H9 (cell line): ENCODE results near the gene SIN3A. TPM values are rescaled to one million over a fixed set of nuclear protein-coding genes. Genes with fewer than 3 reads are reported as not detected.

ENCODE experiments used
- DNase-seq: peaks from one replicate; pipeline ENCODE4 v3.0.0-alpha.2; 2017
- H2AFZ ChIP-seq: one replicate; pipeline ENCODE4 v1.6.1; 2013; ENCODE audit warnings: mild to moderate bottlenecking, low read length, control low read depth, moderate library complexity
- H2AK5ac ChIP-seq: 2 replicates; pipeline ENCODE4 v1.6.1; 2013; ENCODE audit warnings: low read length, control low read depth, mixed read lengths; ENCODE audit not compliant: insufficient read length
- H2BK120ac ChIP-seq: one replicate; pipeline ENCODE4 v1.6.1; 2013; ENCODE audit warnings: low read depth, mild to moderate bottlenecking, low read length, control low read depth, inconsistent platforms; ENCODE audit not compliant: poor library complexity, severe bottlenecking
- H2BK12ac ChIP-seq: 2 replicates; pipeline ENCODE4 v1.6.1; 2013; ENCODE audit warnings: low read length, control low read depth, mixed read lengths, low read depth; ENCODE audit not compliant: insufficient read length
- H2BK15ac ChIP-seq: 2 replicates; pipeline ENCODE4 v1.6.1; 2013; ENCODE audit warnings: low read depth, low read length, control low read depth
- H2BK20ac ChIP-seq: one replicate; pipeline ENCODE4 v1.6.1; 2013; ENCODE audit warnings: low read depth, mild to moderate bottlenecking, low read length, control low read depth, inconsistent platforms; ENCODE audit not compliant: poor library complexity, severe bottlenecking
- H2BK5ac ChIP-seq: 2 replicates; pipeline ENCODE4 v1.6.1; 2013; ENCODE audit warnings: low read length, control low read depth, mixed read lengths; ENCODE audit not compliant: insufficient read length
- H3K14ac ChIP-seq: 2 replicates; pipeline ENCODE4 v1.6.1; 2013; ENCODE audit warnings: low read length, control low read depth; ENCODE audit not compliant: insufficient read depth
- H3K18ac ChIP-seq: 2 replicates; pipeline ENCODE4 v1.6.1; 2013; ENCODE audit warnings: low read depth, mild to moderate bottlenecking, mixed read lengths, low read length, control low read depth; ENCODE audit not compliant: insufficient read length
- H3K23ac ChIP-seq: 2 replicates; pipeline ENCODE4 v1.6.1; 2013; ENCODE audit warnings: low read length, control low read depth, mixed read lengths, low read depth; ENCODE audit not compliant: insufficient read length
- H3K23me2 ChIP-seq: 2 replicates; pipeline ENCODE4 v1.6.1; 2013; ENCODE audit warnings: low read depth, mild to moderate bottlenecking, mixed read lengths, low read length, control low read depth; ENCODE audit not compliant: insufficient read length, poor library complexity, severe bottlenecking
- H3K27ac ChIP-seq: 2 replicates; pipeline ENCODE4 v1.5.1; 2013; ENCODE audit warnings: low read length, control low read depth, mixed read lengths, low read depth; ENCODE audit not compliant: insufficient read length
- H3K27me3 ChIP-seq: 2 replicates; pipeline ENCODE4 v1.6.1; 2013; ENCODE audit warnings: low read length, control low read depth, inconsistent platforms; ENCODE audit not compliant: insufficient read depth
- H3K4ac ChIP-seq: 2 replicates; pipeline ENCODE4 v1.6.1; 2013; ENCODE audit warnings: low read depth, mild to moderate bottlenecking, control low read depth, inconsistent platforms, low read length, moderate library complexity
- H3K4me1 ChIP-seq: 2 replicates; pipeline ENCODE4 v1.6.1; 2013; ENCODE audit warnings: low read length, control low read depth, inconsistent platforms; ENCODE audit not compliant: insufficient read depth
- H3K4me2 ChIP-seq: 2 replicates; pipeline ENCODE4 v1.6.1; 2013; ENCODE audit warnings: low read length, control low read depth, mixed read lengths; ENCODE audit not compliant: insufficient read length, insufficient read depth
- H3K56ac ChIP-seq: 2 replicates; pipeline ENCODE4 v1.6.1; 2013; ENCODE audit warnings: low read depth, mild to moderate bottlenecking, mixed read lengths, low read length, control low read depth; ENCODE audit not compliant: insufficient read length
- H3K79me1 ChIP-seq: 2 replicates; pipeline ENCODE4 v1.6.1; 2013; ENCODE audit warnings: low read depth, mild to moderate bottlenecking, moderate library complexity, low read length, control low read depth, inconsistent platforms; ENCODE audit not compliant: insufficient read depth, poor library complexity, severe bottlenecking
- H3K79me2 ChIP-seq: 2 replicates; pipeline ENCODE4 v1.6.1; 2013; ENCODE audit warnings: low read length, control low read depth, inconsistent platforms; ENCODE audit not compliant: insufficient read depth
- H3K9ac ChIP-seq: 2 replicates; pipeline ENCODE4 v1.6.1; 2013; ENCODE audit warnings: low read length, control low read depth, mixed read lengths; ENCODE audit not compliant: insufficient read length; ENCODE audit errors: extremely low read depth
- H3K9me3 ChIP-seq: one replicate; pipeline ENCODE4 v1.6.1; 2013; ENCODE audit warnings: low read depth, low read length, inconsistent platforms; ENCODE audit not compliant: control insufficient read depth
- H3T11ph ChIP-seq: one replicate; pipeline ENCODE4 v1.6.1; 2013; ENCODE audit warnings: mild to moderate bottlenecking, low read length, control low read depth, inconsistent platforms
- H4K20me1 ChIP-seq: one replicate; pipeline ENCODE4 v1.6.1; 2013; ENCODE audit not compliant: control insufficient read depth, insufficient read length, insufficient read depth
- H4K5ac ChIP-seq: 2 replicates; pipeline ENCODE4 v1.6.1; 2013; ENCODE audit warnings: low read depth, mild to moderate bottlenecking, mixed read lengths, low read length, control low read depth; ENCODE audit not compliant: insufficient read length
- H4K8ac ChIP-seq: replicated peaks from 2 replicates; pipeline ENCODE4 v1.6.1; 2013; ENCODE audit warnings: low read length, control low read depth, mixed read lengths, low read depth; ENCODE audit not compliant: insufficient read length
- H4K91ac ChIP-seq: 2 replicates; pipeline ENCODE4 v1.6.1; 2013; ENCODE audit warnings: low read depth, mild to moderate bottlenecking, moderate library complexity, mixed read lengths, low read length, control low read depth; ENCODE audit not compliant: insufficient read length
- H3K27ac Mint-ChIP-seq, 3 experiments: 2 replicates in 2 of 3; 3 replicates in 1 of 3; pipeline ENCODE4 v1.8.0; 2020 to 2021; ENCODE audit warnings: mixed read lengths in 3 of 3, mild to moderate bottlenecking in 1 of 3, moderate library complexity in 1 of 3
- H3K27me3 Mint-ChIP-seq: 2 replicates; pipeline ENCODE4 v1.8.0; 2021; ENCODE audit warnings: low read depth, mild to moderate bottlenecking, moderate library complexity, mixed read lengths
- H3K36me3 Mint-ChIP-seq, 3 experiments: 2 replicates in 2 of 3; 3 replicates in 1 of 3; pipeline ENCODE4 v1.8.0; 2020 to 2021; ENCODE audit warnings: low read depth in 3 of 3, mixed read lengths in 3 of 3; ENCODE audit not compliant: insufficient read depth in 1 of 3
- H3K4me1 Mint-ChIP-seq, 2 experiments: 2 replicates each; pipeline ENCODE4 v1.8.0; 2020; ENCODE audit warnings: mixed read lengths in 2 of 2
- H3K4me3 Mint-ChIP-seq, 2 experiments: 2 replicates in 1 of 2; 3 replicates in 1 of 2; pipeline ENCODE4 v1.8.0; 2020 to 2021; ENCODE audit warnings: mild to moderate bottlenecking in 2 of 2, mixed read lengths in 2 of 2, moderate library complexity in 1 of 2
- H3K9me3 Mint-ChIP-seq, 2 experiments: 2 replicates in 1 of 2; 3 replicates in 1 of 2; pipeline ENCODE4 v1.8.0; 2020; ENCODE audit warnings: mild to moderate bottlenecking in 2 of 2, mixed read lengths in 2 of 2, moderate library complexity in 1 of 2
- total RNA-seq: library from RNA; stranded (reverse); gene quantifications from 2 replicates; pipeline ENCODE4 v1.2.1, GENCODE V29; 2021
- TF ChIP-seq, protein P1 (sequence below): fragments of 200-600 bp; sonication (generic); conservative IDR thresholded peaks from 3 replicates; pipeline ENCODE4 v1.8.0; 2021; ENCODE audit warnings: antibody characterized with exemption, mild to moderate bottlenecking

The SIN3A gene
- total RNA-seq, 1 experiment from 2014 or later = 102 TPM

- Histone ChIP-seq H4K20me1 (no peaks in the 10 kb centered on the region), H3K4me1 (no peaks in the 10 kb centered on the region), H3K56ac (no peak overlapping the region), H3K18ac (no peak overlapping the region), H3K23ac (no peak overlapping the region), H3K23me2 (no peaks in the 10 kb centered on the region), H3K79me2 (no peaks in the 10 kb centered on the region), H3K27ac (no peak overlapping the region), H2AK5ac (no peak overlapping the region), H3T11ph (no peak overlapping the region), H2BK20ac (no peak overlapping the region), H4K8ac (no peak overlapping the region), H3K4me2 (no peak overlapping the region), H2BK12ac (no peak overlapping the region), H2BK15ac (no peak overlapping the region), H3K4ac (no peak overlapping the region), H3K9ac (no peak overlapping the region), H3K9me3 (no peaks in the 10 kb centered on the region), H3K79me1 (no peaks in the 10 kb centered on the region), H2BK120ac (no peak overlapping the region), H4K5ac (no peak overlapping the region), H3K27me3 (no peaks in the 10 kb centered on the region), H4K91ac (no peak overlapping the region), H2BK5ac (no peak overlapping the region), H3K14ac (no peak overlapping the region), H2AFZ (no peak overlapping the region)
- H3K27ac Mint-ChIP-seq = no peak overlapping the region
- no peaks in the 10 kb centered on the region for H3K4me1 Mint-ChIP-seq
- H3K27me3 Mint-ChIP-seq = no peaks in the 10 kb centered on the region
- no peak for DNase-seq
- peaks cover 17 to 52% (median 48%) of the 10 kb centered on the region in 3 experiments; a peak in 6 of 7 replicates for H3K36me3 Mint-ChIP-seq
- H3K9me3 Mint-ChIP-seq = no peaks in the 10 kb centered on the region
- H3K4me3 Mint-ChIP-seq = no peak overlapping the region
- TF ChIP-seq, protein P1, sequence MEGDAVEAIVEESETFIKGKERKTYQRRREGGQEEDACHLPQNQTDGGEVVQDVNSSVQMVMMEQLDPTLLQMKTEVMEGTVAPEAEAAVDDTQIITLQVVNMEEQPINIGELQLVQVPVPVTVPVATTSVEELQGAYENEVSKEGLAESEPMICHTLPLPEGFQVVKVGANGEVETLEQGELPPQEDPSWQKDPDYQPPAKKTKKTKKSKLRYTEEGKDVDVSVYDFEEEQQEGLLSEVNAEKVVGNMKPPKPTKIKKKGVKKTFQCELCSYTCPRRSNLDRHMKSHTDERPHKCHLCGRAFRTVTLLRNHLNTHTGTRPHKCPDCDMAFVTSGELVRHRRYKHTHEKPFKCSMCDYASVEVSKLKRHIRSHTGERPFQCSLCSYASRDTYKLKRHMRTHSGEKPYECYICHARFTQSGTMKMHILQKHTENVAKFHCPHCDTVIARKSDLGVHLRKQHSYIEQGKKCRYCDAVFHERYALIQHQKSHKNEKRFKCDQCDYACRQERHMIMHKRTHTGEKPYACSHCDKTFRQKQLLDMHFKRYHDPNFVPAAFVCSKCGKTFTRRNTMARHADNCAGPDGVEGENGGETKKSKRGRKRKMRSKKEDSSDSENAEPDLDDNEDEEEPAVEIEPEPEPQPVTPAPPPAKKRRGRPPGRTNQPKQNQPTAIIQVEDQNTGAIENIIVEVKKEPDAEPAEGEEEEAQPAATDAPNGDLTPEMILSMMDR = no peak
Measured at GRCh38 chr15:75420698-75421097, 30.8 kb downstream of the SIN3A start.
